HG03280 (cell line): ENCODE results near the gene XCR1.

ENCODE experiments used
- ATAC-seq: cut with Tn5 transposase; IDR thresholded peaks from one replicate; pipeline ENCODE4 v1.9.1; 2021; ENCODE audit warnings: mild to moderate bottlenecking, moderate library complexity; ENCODE audit not compliant: unreplicated experiment

XCR1 gene

DNA sequence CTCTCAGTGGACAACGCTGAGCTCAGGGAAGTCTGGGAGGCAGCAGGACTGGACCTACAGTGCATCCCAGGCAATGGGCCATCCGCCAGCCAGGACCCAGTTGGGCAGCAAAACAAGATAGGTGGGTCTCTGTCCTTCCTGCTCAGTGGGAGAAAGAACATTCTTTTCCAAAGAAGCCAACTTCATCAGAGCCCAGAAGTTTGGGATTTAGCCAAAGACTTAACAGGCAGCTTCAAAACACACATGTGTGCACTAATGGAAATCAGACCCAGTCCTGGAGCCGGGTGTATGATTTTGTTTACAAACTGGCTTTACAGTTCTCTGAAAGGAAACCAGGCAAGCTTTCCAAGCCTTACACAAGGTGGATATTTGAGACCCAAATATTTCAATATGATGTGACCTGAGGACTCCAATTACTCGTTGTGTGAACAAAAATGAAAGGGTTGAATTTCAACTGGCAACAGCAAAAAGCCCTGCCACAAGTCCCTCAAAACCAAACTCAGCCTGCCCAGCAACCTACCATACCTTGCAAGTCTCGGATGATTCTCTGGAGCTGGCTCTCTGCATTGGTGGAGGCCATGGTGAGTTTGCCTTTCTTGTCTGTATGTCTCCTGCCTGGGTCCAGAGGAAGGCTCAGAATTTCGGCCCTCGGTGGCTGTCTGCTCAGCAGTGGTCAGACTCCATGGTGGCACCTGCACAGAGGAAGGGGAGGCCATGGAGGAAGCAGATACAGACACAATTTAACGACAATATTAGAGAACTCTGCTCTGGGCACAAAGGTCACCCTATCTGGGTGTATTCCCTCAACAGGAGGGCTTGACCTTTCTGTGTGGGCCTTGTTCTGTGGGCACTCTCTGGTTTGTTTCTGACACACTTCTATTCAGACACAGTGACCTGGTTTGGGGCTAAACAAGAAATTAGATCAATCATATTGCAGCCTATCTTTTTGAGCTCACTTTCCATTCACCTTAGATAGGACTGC is 42.7 kb downstream of the XCR1 start:
- no peak for ATAC-seq

DNA sequence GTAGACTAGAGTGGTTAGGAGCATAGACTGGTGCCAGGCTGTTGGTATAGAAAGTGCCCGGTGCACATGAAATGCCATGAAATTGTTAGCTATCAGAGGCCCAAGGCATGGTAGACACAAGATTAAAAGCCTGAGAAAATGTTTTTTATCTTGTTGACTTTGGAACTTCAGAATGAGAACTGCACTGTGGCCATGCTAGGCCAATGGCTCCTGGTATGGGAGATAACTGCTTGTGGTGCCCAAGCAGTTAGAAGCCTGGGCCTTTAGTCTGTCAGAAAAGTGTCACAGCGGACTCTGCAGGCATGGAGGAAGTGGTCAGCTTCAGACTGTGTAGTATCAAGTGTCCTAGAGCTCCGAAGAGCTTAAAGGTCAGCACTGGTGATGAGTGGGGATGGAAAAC is 43.5 kb downstream of the XCR1 start:
- no peak for ATAC-seq

DNA sequence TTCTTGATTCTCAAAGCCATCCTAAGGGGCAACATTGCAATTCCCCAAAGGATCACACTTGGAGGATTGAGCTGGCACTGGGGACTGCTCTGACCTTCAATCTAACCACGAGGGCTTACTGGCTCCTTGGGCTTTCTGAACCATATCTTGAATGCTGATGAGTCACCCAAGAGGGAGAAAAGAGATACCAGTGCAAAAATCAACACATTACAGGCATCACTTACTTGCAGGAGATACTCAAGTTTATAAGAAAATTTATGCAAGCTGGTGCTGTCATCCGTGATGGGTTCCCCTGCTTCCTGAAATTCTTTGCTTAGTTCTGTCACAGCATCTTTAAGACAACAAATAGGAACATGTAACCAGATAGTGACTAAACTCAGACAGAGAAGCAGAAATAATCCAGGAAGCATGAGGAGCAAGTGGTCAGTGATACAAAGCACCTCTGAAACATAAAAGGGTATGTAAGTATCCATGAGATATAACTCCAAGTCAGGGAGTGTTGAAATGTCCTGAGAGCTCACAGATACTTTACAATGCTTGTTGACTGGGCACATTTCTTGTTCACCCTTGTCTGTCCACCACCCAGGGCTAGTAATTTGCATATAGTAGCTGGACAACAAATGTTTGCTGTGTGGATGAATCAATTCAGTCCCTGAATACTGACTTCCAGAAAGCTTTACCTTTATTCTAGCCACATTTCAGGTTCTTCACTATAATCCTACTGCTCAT is 45.8 kb downstream of the XCR1 start:
- no peak for ATAC-seq

DNA sequence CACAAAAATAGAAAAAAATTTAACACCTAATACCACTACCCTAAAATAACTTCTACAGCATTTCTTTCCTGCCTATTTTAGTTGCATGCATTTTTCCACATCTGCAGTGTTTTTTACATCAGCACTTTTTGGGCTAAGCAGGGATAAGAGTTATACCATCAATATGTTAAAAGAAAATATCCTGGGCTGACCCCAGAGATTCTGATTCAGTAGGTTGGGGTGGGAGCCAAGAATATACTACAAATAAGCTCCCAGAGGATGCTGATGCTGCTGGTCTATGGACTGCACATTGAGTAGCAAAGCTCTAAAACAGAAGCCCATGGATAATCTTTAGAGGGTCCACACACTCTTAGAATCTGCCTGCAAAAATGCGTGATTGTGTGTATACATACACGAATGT is 46.5 kb downstream of the XCR1 start:
- no peak for ATAC-seq

DNA sequence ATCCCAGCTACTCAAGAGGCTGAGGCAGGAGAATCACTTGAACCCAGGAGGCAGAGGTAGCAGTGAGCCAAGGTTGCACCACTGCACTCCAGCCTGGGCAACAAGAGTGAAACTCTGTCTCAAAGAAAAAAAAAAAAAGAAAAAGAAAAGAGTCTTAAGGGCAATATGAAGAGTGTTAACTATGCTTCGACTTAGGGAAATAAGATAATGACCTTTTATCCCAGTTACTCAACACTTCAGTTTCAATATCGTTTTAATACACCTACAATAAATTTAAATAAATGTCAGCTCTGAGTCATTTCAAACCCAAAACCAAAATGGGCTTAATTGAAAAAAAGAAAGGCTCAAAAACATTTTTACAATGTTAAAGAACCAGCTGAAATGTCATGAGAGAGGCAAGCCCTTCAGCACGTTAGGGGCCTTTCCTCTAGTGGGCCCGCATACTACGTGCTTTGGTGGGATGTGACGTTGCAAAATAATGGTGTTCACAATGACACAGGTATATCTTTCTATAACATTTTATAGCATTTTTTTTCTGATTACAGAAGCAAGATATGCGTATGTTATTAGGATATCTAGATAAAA is 47.0 kb downstream of the XCR1 start:
- no peak for ATAC-seq

DNA sequence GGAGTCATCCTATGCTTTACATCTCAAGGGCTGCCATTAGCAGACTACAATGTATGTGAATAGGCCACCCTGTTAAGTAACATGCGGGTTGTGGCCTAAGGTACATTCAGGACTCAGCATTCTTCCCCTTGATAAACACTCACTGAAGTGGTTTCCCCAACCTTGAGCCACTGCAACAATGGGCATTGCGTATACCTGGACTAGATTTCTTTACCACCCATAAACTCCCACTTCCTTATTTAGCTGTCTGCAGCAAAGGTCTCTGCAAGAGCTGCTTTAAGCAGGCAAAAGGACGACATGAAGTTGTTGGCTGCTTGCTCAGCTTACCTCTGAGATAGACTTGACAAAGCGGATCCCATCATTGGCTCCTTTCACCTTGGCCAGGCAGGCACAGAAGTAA is 47.9 kb downstream of the XCR1 start:
- no peak for ATAC-seq

DNA sequence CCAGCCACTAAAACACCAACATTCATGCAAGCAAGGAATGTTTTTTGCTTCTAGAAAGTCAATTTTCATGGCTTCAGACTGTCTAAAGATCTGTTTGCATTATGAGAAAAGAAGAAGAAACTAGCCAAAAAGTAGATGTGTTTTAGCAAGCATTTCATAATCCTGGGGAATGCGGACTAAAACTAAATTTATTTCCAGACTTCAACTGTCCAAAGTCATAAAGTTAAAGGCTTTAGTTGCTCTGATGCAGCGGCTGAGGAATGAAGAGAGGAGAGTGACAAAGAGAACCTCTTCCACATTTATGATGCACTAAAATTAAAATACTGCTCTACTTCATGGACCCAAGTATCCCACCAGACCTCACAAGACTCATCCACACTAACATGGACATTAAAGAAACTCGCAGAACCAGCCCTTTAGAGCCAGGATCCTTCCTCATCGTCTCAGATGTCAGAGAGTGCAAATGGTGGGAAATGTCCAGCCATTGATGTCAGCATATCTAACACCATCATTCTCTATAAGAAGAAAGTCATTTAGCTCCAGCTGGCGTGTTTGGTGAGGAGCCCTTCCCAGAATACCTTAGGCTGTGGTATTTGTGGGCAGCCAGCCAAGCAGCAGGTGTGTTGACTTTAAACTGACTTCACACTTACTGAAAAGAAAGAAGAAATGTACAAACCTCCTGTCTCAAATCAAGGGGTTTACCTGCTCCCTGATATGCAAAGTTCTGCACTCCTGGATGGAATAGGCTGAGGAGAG is 49.1 kb downstream of the XCR1 start:
- no peak for ATAC-seq

DNA sequence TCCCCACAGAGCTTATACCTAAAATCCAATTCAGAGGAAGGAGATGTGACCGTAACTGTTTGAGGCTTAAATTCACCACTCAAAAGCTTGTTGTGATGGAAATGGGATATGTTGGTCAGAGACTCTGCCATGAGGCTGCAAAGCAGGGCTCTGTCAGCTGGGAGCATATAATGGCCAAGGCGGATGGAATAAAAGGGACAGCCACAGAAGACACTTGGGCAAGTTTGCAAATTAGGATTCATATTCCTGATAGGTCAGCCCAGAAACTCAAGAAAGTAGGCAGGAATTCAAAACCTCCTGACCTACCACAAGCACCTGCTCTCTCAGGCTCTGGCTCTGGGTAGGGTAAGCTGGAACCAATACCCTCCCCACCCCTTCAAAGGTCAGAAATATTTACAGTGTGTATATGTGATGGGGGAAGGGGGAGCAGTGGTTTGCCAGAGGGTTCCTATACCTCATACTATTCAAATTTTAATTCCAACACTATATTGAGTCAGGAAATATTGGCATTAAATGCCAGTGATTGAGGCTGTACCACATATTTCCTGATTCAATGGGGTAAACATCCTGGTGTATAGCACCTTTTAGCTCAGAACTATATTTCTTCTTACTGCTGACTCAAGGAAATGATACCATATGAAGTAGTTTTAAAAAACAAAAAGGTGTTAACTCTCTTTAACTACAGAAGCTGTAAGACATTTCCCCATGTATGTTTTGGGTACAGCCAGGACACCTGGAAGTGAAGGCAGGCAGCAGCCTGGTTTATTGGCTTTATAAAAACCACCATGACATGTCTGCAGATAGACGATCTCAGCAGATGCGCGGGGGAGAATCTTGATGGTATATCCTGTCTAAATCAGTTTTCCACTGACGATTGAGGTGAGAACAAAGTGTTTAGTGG is 50.8 kb downstream of the XCR1 start:
- ATAC-seq = no peak

DNA sequence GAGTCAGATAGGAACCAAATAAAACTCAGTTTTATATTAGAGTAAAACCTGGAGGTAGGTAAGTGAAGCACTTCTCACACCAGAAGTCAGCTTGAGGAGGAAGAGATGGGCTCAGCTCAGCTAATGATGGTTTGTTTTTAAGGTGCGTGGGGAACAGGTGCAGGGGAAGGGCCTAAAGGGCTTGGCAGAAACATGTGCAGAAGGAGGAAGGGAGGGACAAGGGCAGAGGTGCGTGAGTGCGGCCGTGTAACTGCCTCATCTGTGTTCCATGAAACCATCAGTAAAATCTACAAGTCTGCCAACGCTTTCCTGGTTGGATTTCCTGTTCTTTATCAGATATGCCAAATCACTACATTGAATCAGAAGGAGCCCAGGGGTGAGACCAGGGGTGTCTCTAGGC is 51.6 kb downstream of the XCR1 start:
- no peak for ATAC-seq

DNA sequence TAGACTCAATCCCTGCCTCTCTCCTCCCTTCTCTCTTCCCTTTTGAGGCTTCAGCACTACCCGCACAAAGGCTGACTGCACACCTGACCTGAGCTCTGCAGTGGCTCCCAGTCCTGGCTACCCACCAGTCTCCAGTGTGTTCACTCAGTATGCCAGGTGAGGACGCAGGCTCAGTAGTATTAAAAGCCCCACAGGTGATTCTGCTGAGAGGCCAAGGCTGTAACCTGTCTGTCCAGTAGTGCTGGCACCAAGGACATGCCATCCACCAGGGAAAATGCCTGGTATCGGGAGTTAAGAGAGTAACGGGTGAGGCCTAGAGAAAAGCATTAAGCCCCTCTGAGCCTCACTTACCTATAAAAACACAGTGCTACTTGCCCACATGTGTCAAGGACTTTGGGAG is 52.6 kb downstream of the XCR1 start:
- no peak for ATAC-seq

DNA sequence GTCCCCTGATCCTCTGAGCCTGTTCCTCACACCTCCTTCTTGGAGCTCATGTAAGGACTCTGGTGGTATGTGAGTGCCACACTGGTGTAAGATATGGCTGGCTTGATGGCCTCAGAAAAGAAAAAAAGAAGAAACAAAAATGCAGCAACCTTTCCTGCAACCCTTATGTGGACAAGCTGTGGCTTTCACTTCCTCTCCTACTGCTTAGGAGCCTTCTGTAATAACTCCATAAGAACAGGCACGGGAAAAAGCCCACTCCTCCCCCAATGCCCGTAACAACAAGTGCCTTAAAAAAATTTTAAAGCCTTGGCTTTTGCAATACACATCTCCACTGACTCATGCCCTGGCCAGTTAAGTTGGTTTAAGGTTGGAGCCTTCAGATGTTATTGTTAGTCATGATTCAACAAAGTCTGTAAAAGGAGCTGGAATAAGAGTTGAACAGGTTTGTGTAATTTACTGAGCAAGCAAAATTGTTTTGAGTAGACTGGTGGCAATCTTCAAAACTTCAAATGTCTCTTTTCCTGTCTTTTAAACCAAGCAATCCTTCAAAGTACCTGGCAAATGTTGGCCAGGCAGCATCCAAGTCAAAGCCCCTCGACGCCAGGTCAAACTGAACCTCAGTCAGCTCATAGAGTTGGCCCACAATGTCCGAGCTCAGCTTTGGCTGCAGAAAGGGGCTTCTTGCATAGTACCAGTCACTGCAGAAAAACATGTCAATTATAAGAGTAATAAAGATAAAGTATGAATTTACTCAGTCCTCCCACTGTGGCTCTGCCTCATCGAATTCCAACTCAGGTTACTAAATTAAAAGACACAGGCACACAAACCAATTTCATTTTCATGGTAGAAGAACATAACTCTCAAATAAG is 54.5 kb downstream of the XCR1 start:
- no peak for ATAC-seq

DNA sequence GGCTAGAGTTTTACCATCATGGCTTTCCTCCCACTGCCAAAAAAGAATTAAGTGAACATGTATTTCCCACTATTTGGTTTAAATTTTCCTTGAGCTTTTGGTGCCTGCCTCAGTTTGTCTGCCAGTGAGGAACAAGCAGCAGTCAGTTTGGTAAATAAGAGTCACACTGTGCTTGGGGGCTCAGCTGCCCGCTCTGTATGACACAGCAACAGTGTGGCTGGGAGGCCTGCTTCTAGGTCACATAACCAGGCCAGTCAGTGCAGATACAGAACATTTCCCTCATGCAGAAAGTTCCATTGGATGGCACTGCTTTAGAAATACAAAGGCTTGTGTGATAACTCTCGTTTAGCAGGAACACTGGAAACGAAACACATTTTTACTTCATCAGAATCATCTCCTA is 57.3 kb downstream of the XCR1 start:
- no peak for ATAC-seq

DNA sequence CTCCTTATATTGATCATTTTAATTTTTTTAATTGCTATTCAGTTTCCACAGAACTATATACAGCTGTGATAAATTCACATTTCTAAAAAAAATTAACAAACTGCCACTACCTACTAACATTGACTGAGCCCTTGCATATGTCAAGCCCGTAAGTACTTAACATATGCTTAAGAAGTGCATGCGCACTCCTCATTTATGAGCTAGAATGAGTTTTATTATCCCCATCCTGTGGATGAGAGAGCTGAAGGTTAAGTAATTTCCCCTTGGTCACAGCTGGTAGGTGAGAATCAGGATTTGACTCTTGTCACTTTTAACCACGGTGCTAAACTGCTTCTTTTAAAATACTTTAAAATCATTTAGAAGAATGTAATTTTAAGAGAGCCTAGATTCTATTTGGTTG is 58.2 kb downstream of the XCR1 start:
- no peak for ATAC-seq

DNA sequence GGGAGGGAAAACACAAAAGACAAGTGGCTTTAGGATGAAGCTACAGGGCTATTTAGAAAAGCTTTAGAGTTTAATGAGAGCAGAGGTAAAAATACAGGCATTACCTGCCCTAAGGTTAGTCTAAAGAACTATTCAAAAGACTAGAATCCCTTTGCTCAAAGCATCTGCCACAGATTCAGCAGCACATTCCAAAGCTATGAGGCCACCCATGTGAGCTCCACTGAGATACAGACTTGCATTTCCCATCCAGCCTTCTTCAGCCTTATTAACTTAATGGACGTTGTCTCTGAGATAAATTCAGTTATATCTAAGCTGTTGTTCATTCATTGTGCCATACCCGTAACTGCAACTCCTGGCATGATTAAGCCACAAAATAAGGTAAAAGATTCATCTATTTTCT is 58.6 kb downstream of the XCR1 start:
- no peak for ATAC-seq

DNA sequence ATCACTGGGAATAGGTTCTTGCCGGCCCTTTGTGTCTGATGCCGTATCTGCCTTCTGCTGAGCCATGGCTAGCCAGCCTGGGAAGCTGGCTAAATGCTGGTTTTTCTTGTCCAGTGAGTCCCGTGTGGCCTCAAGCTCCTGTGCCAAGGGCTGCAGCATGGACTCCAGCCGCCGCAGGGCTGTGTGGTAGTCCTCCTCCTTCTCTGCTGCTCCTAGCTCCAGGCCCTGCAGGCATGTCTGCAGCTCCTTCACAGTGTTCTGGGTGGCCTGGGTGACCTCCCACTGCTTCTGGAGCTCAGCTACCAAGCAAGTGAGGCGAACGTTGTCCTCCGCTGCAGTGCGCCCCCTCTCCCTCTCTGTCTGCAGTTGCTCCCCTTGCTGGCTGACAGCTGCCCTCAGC is 59.1 kb downstream of the XCR1 start:
- no peak for ATAC-seq

DNA sequence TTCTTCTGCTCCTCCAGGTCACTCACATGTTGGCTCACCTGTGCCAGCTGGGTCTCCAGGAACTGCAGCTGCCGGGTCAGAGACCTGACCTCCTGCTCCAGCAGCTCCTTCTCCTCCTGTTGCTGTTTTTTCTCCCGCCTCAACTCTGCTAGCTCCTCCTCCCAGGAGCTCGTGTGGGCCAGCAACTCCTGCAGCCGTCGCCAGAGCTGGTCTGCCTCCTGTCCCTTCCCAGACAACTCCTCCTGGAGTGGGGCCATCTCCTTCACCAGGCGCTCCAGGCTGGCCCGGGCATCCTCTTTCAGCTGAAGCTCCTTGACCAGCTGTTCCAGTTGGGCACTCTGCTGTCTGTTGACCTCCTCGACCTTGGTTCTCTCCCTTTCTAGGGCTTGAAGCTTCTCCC is 59.6 kb downstream of the XCR1 start:
- ATAC-seq = no peak
